Measurements from ENCODE around the gene GABBR2.

The GABBR2 gene

GRCh38 chr9:98572054-98572627 is 136.6 kb downstream of the GABBR2 start:
- H3K27ac ChIP-seq (ENCODE audit: low read length): no peak overlapping the region

DNA sequence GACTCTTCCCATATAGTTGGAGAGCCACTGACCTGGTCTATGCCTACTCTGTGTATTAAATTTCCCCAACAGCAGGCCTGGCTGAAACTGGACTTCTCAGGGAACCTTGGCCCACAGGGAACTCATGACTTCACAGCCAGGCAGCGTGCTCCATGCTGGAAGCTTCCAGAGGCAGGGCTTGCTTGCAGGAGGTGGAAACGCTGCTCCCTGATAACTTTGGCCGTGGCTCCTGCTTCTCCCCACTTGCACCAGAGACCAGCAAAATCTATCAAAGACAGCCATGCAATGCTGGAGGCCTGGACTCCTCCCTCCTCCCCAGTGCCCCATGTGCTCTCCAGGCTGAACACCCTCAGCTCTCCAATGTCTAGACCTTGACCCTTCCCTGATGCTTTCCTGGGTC is 137.1 kb downstream of the GABBR2 start:
- Histone ChIP-seq H3K9me2 (replicated peaks; ENCODE audit: insufficient read depth, low read length) (no peaks in the 10 kb centered on the region), H3K27me3 (replicated peaks; ENCODE audit: insufficient read depth, low read length) (no peaks in the 10 kb centered on the region), H3K4me3 (ENCODE audit: low read length) (no peak overlapping the region), H3K36me3 (replicated peaks; ENCODE audit: insufficient read depth, low read length) (no peaks in the 10 kb centered on the region), H3K9me3 (replicated peaks; ENCODE audit: insufficient read depth, low read length) (no peaks in the 10 kb centered on the region), H3K27ac (ENCODE audit: low read length) (no peak overlapping the region), H4K20me1 (ENCODE audit: insufficient read depth, low read length) (no peaks in the 10 kb centered on the region), H3K9ac (ENCODE audit: low read length) (no peak overlapping the region), H3K79me2 (ENCODE audit: low read length) (no peaks in the 10 kb centered on the region), H3F3A (ENCODE audit: insufficient read depth, low read length) (peaks cover 8% of the 10 kb centered on the region), H3K4me1 (ENCODE audit: low read length) (peaks cover 18% of the 10 kb centered on the region), H3K4me2 (ENCODE audit: low read depth, low read length) (no peak overlapping the region), H2AFZ (ENCODE audit: low read length) (no peak overlapping the region)
- TF ChIP-seq, protein P1, sequence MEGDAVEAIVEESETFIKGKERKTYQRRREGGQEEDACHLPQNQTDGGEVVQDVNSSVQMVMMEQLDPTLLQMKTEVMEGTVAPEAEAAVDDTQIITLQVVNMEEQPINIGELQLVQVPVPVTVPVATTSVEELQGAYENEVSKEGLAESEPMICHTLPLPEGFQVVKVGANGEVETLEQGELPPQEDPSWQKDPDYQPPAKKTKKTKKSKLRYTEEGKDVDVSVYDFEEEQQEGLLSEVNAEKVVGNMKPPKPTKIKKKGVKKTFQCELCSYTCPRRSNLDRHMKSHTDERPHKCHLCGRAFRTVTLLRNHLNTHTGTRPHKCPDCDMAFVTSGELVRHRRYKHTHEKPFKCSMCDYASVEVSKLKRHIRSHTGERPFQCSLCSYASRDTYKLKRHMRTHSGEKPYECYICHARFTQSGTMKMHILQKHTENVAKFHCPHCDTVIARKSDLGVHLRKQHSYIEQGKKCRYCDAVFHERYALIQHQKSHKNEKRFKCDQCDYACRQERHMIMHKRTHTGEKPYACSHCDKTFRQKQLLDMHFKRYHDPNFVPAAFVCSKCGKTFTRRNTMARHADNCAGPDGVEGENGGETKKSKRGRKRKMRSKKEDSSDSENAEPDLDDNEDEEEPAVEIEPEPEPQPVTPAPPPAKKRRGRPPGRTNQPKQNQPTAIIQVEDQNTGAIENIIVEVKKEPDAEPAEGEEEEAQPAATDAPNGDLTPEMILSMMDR (IDR thresholded peaks at IDR 0.05; ENCODE audit: low read length): no peak
- TF ChIP-seq EZH2 (optimal IDR thresholded peaks at IDR 0.05; ENCODE audit: low read depth, low read length) (no peak), EZH2phosphoT487 (IDR thresholded peaks at IDR 0.05; ENCODE audit: low read length) (no peak)
- no peak for DNase-seq

More at GRCh38 chr9:98572054-98572627, 136.6 kb downstream of the GABBR2 start:
- TF ChIP-seq EZH2 (optimal IDR thresholded peaks at IDR 0.05; ENCODE audit: low read depth, low read length) (no peak), EZH2phosphoT487 (IDR thresholded peaks at IDR 0.05; ENCODE audit: low read length) (no peak)
- TF ChIP-seq, protein P1 (IDR thresholded peaks at IDR 0.05; ENCODE audit: low read length): no peak
- no peak overlapping the region for H3K4me3 ChIP-seq (ENCODE audit: low read length)
- H3F3A ChIP-seq (ENCODE audit: insufficient read depth, low read length): peaks cover 8% of the 10 kb centered on the region
- no peaks in the 10 kb centered on the region for H3K79me2 ChIP-seq (ENCODE audit: low read length)
- no peak overlapping the region for H3K9ac ChIP-seq (ENCODE audit: low read length)
- no peaks in the 10 kb centered on the region for H3K36me3 ChIP-seq (replicated peaks; ENCODE audit: insufficient read depth, low read length)
- H3K9me3 ChIP-seq (replicated peaks; ENCODE audit: insufficient read depth, low read length): no peaks in the 10 kb centered on the region
- no peaks in the 10 kb centered on the region for H4K20me1 ChIP-seq (ENCODE audit: insufficient read depth, low read length)
- H2AFZ ChIP-seq (ENCODE audit: low read length): no peak overlapping the region
- H3K9me2 ChIP-seq (replicated peaks; ENCODE audit: insufficient read depth, low read length): no peaks in the 10 kb centered on the region
- peaks cover 18% of the 10 kb centered on the region for H3K4me1 ChIP-seq (ENCODE audit: low read length)
- H3K4me2 ChIP-seq (ENCODE audit: low read depth, low read length): no peak overlapping the region
- DNase-seq: no peak
- no peaks in the 10 kb centered on the region for H3K27me3 ChIP-seq (replicated peaks; ENCODE audit: insufficient read depth, low read length)

- Histone ChIP-seq H3F3A (ENCODE audit: insufficient read depth, low read length) (peaks cover 2% of the 10 kb centered on the region; the same call in 1 of the 2 replicates), H4K20me1 (ENCODE audit: insufficient read depth, low read length) (no peaks in the 10 kb centered on the region), H3K9ac (ENCODE audit: low read length) (no peak overlapping the region), H3K27me3 (replicated peaks; ENCODE audit: insufficient read depth, low read length) (no peaks in the 10 kb centered on the region), H2AFZ (ENCODE audit: low read length) (no peak overlapping the region), H3K9me3 (replicated peaks; ENCODE audit: insufficient read depth, low read length) (no peaks in the 10 kb centered on the region), H3K4me3 (ENCODE audit: low read length) (no peak overlapping the region), H3K9me2 (replicated peaks; ENCODE audit: insufficient read depth, low read length) (no peaks in the 10 kb centered on the region), H3K36me3 (replicated peaks; ENCODE audit: insufficient read depth, low read length) (no peaks in the 10 kb centered on the region), H3K27ac (ENCODE audit: low read length) (no peak overlapping the region), H3K4me1 (ENCODE audit: low read length) (peaks cover 13% of the 10 kb centered on the region), H3K4me2 (ENCODE audit: low read depth, low read length) (no peak overlapping the region), H3K79me2 (ENCODE audit: low read length) (no peaks in the 10 kb centered on the region)
- TF ChIP-seq, protein P1 (IDR thresholded peaks at IDR 0.05; ENCODE audit: low read length): no peak
- no peak for TF ChIP-seq EZH2phosphoT487 (IDR thresholded peaks at IDR 0.05; ENCODE audit: low read length)
- no peak for TF ChIP-seq EZH2 (optimal IDR thresholded peaks at IDR 0.05; ENCODE audit: low read depth, low read length)
- no peak for DNase-seq
Observed at GRCh38 chr9:98570663-98571440, 137.9 kb downstream of the GABBR2 start.

Data from MM.1S (cell line).